Left kidney (tissue), 2 donors: ENCODE results near the gene NEURL1B. TPM values are rescaled to one million over a fixed set of nuclear protein-coding genes. Genes with fewer than 3 reads are reported as not detected.
"Not testable (repeated sequence)": the region's sequence is repeated elsewhere in the genome, so short reads cannot be mapped to it uniquely, and the experiment has no call there.

Experiments
- DNase-seq: peaks from one replicate; pipeline ENCODE4 v3.0.0-alpha.2; 2013
- polyA plus RNA-seq: library from polyadenylated mRNA; unstranded; fragments of 120-200 nt; gene quantifications from one replicate; pipeline ENCODE4 v1.2.1, GENCODE V29; 2013; ENCODE audit not compliant: insufficient read length

The NEURL1B gene
- polyA plus RNA-seq, 1 donor: 14.8 TPM

DNA sequence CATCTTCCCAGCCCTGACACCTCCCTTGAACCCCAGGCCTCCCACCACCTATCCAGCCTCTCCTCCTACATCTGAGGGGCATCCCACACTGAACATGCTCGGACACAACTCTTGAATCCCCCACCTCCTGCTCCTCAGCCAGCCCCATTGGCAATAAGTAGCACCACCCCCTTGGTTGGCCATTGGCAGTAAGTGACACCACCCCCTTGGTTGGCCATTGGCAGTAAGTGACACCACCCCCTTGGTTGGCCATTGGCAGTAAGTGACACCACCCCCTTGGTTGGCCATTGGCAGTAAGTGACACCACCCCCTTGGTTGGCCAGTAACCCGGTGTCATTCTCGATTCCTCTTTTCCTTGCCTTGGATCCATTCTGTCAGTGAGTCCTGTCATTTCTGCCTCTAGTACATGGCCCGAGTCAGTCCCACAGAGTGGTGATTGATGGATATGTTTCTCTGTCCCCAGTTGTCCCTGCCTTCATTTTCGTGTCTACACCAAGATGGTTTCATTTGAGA is 37.4 kb downstream of the NEURL1B start:
- DNase-seq: not testable (repeated sequence)

DNA sequence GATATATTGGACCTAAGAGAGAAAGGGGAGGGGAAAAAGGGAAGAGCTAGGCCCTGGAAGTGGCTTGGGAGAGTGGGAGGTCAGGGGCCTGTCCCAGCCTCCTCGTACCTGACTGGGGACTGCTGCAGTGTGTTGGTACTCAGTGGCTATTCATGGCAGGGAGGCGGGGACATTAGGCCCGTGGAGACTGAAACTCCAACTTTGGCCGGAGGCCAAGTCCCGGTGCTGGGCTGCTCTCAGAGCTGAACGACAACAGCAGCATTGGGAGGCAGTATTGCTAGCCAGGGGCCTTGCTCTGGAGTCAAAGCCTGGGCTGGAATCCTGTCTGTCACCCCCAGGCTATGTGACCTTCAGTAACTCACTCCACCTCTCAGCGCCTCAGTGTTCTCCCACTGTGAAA is 37.8 kb downstream of the NEURL1B start:
- DNase-seq: no peak

- DNase-seq: no peak
These were observed 38.7 kb downstream of the NEURL1B start for GRCh38 chr5:172679628-172680212.

DNA sequence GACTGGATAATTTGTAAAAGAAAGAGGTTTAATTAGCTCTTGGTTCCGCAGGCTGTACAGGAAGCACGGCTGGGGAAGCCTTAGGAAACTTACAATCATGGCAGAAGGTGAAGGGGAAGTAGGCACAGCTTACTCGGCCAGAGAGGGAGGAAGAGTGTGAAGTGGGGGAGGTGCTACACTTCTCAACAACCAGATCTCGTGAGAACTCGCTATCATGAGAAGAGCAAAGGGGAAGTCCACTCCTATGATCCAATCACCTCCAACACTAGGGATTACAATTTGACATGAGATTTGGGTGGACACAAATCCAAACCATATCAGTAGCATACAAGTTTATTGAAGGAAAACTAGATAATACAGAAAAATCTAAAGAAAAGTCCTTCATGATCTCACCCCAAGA is 39.9 kb downstream of the NEURL1B start:
- DNase-seq: no peak

GRCh38 chr5:172681421-172681820 is 40.4 kb downstream of the NEURL1B start:
- no peak for DNase-seq

GRCh38 chr5:172683264-172683644 is 42.2 kb downstream of the NEURL1B start:
- DNase-seq: no peak

DNA sequence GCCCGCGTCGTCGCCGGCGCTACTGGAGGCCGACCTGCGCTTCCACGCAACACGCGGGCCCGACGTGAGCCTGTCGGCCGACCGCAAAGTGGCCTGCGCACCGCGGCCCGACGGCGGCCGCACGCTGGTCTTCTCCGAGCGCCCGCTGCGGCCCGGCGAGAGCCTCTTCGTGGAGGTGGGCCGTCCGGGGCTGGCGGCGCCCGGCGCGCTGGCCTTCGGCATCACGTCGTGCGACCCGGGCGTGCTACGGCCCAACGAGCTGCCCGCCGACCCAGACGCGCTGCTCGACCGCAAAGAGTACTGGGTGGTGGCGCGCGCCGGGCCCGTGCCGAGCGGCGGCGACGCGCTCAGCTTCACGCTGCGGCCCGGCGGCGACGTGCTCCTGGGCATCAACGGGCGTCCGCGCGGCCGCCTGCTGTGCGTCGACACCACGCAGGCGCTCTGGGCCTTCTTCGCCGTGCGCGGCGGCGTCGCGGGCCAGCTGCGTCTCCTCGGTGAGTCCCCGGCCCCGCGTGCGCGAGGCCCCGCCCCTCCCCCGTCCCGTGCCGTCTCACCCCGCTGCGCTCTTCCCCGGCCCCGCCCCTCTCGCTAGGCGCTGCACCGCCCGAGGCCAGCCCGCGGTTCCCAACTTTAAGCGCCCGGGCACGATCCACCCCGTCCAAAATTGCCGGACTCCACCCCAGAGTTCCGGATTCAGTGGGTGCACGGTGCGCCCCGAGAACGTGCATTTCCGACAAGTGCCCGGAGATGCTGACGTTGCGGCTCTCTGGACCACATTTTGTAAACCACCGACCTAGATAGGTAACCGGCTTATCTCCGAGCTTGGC is 42.8 kb downstream of the NEURL1B start:
- DNase-seq: no peak

DNA sequence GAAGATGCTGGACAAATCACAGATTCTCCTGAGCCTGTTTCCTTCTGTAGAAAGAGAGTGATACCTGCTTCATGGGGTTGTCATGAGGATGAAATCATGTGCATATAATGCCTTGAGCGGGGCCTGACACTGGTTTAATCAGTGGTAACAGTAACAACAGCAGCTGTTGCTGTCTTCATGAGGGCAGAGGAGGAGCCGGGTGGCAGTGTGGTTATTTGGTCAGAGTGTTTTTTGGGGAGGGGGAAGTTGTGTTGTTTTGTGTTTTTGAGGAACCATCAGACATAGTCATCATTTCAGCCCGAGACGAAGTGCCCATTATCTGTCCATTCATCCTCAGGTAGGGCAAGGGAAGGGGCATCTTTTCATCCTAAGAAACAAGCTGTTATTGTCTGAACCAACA is 44.0 kb downstream of the NEURL1B start:
- DNase-seq: no peak

DNA sequence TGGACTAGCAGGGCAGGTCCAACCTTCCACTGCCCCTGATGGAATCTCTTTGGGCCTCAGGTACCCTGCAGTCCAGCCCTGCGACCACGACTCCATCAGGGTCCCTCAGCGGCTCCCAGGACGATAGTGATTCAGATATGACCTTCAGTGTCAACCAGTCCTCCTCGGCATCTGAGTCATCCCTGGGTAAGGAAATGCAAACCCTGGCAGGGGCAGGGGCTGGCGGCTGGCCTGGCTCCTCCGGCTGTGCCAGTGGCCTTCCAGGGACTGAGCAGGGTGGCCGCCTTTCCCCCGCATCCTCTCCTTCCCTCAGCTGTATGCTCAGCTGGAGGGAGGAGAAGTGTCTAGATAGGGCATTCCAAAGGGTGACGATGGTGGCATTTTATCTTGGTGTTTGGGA is 45.0 kb downstream of the NEURL1B start:
- DNase-seq: no peak

- no peak for DNase-seq
These were observed 45.7 kb downstream of the NEURL1B start for GRCh38 chr5:172686539-172687390.

DNA sequence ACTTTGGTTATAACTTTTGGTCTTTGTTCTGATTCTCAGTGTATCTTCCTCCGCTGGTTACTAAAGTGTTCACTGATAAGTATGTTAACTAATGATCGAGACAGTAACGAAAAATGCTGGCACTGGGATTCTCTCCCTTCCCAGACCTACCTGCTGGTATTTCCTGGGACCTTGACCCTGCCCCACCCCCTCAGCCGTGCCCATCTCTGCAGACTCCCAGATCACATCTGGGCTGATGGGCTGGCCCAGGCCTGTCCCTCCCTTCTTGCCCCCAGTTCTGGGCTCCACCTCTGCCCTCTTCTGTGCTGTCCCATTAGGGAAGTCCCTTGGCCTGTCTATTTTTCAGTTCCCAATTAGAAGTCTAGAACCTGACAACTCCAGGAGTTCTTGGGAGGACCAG is 46.9 kb downstream of the NEURL1B start:
- DNase-seq: no peak

- no peak for DNase-seq
These were observed 47.5 kb downstream of the NEURL1B start for GRCh38 chr5:172688349-172689217.

DNA sequence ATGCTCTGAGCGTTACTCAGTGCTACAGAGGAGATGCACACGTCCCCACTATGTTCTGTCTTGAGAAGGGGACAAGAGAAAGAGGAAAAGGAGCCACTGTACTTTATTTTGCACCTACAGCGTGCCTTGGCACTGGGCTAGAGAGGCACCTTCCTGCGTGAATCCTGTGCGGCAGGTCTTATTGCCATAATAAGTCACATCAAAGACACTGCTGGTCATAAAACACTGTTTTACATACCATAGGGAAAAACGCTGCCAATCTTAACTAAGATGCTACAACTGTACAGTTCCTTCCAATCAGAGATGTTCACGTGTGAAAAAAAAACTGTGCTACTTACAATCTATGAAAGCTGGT is 48.1 kb downstream of the NEURL1B start:
- no peak for DNase-seq

DNA sequence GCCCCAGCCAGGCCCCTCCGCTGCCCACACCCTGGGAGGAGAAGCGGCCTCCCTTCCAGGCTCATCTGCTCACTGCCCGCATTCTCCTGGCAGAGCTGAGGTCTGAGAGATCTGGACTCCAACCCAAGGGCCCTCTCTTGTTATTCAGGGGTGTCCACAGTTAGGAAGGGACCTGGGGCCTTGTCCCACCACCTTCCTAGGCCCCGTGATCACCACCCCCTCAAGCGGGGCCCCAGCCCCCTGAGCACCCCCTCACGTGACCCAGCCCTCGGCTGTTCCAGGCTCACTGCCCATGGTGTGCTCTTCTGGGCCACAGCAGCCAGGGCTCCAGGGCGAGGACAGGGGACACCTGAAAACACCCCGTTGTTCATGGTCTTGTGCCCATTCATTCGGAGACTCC is 48.7 kb downstream of the NEURL1B start:
- no peak for DNase-seq

DNA sequence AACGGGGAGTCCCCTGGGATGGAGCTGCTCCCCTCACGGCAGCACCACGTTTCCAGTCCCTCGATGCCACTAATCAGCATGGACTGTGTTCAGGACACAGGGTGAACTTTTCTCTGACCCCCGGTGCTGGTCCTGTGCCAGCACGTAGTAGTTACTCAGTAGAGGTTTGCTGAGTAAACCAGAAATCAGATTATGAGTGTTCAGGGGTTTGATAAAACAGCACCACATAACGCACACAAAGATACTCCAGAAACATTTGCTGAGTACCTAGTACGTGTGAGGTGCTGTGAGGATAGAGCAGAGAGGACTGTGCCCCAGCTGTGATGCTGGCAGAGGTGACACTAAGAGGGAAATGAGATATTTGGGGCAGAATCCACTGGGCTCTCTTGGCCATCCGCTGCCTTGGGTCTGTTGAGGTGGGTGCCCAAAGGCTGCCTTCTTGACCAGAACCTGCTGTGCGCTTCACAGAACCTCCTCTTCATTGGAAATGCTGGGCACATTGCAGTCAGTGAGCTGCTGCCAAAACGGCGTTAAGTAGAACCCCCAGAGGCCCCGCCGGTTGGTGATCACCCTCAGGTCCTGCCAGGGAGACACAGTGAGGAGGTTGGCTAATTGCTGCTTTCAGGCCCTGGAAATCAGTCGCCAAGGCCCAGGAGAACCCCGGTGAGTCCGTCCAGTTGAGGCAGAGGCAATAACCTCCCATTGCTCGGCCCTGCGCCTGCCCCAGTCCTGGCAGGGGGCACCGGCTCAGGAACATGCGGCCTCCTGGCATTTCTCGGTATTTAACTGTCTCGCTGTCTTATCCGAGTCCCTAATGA is 49.4 kb downstream of the NEURL1B start:
- no peak for DNase-seq

DNA sequence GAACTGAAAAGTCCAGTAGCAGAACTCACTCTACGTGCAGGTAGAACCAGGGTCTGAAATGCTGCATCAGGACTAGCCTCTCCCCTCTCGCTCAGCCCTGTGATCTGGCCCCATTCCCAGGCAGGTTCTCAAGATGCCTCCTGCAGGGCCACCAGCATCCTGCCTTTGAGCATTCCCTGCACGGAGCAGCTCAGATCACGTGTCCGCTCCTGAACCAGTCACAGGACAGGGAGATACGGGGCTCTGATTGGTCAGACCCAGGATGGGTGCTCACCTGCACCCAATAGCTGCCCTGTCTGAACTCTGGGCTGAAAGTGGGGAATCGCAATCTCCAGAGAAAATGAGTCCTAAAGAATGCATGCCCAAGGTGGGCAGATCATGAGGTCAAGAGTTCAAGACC is 50.8 kb downstream of the NEURL1B start:
- DNase-seq: no peak

DNA sequence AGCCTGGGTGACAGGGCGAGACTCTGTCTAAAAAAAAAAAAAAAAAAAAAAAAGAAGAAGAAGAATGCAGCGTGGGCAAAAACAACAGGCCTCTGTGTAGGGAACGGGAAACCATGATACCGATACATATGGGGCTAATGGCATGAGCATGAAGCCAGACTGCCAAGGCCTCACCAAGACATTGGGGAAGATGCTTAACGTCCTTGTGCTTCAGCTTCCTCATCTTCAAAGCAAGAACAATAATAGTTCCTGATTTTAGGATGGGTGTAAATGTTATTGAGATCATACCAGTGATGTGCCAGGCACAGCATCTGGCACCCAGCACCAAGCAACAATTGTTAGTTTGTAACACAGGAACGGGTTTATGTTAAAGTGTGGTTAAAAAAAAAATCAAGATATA is 51.4 kb downstream of the NEURL1B start:
- no peak for DNase-seq

DNA sequence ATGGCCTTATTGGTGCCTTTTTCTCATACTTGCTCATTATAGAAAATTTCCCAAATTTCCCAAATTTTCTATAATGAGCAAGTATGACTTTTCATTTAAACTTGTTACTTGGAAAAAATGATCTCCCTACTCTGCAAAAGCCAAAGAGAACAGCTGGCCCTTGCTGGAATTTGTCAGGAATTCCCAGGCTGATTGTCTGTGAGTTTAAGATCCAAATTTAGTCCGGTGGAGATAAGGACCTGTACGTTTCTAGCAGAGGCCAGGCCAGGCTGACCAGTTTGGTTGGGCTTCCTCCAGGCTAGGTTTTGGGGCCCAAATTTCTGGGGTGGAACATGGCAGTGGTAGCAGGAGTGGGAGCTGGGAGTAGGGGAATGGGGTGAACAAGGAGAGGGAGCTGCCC is 51.9 kb downstream of the NEURL1B start:
- no peak for DNase-seq

GRCh38 chr5:172694061-172694460 is 53.0 kb downstream of the NEURL1B start:
- DNase-seq: no peak

DNA sequence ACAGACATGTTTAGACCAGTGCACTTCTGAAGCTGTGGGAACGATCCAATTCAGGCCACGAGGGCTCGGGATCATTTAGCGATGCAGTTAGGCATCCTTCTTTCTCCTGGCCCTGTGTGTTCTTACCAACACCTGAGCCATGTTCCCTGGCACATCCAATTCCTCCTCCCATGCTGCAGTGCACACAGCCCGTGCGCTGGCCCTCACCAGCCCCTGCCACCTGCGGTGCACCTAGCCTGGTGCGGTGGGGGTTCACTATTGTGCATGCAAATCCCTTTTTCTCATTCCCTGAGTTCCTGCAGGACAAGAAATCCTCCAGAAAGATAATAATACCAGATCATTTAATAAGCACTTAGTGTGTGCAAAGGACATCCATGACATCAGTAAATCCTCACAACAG is 53.5 kb downstream of the NEURL1B start:
- no peak for DNase-seq
